Karpas-422 (cell line): ENCODE results near the gene ZMYM4. TPM values are rescaled to one million over a fixed set of nuclear protein-coding genes. Genes with fewer than 3 reads are reported as not detected.

Source experiments
- DNase-seq: peaks from one replicate; pipeline ENCODE4 v3.0.0-alpha.2; 2015
- H2AFZ ChIP-seq: fragments of 200-600 bp; sonication (generic); 2 replicates; pipeline ENCODE4 v1.6.1; 2014; ENCODE audit warnings: antibody characterized with exemption, low read length, mixed read lengths
- H3K27ac ChIP-seq: fragments of 200-600 bp; sonication (generic); 2 replicates; pipeline ENCODE4 v1.5.1; 2014; ENCODE audit warnings: mild to moderate bottlenecking, low read length, moderate library complexity
- H3K27me3 ChIP-seq: fragments of 200-600 bp; sonication (generic); 2 replicates; pipeline ENCODE4 v1.6.1; 2014; ENCODE audit warnings: low read length, mixed read lengths
- H3K36me3 ChIP-seq: fragments of 200-600 bp; sonication (generic); 2 replicates; pipeline ENCODE4 v1.6.1; 2014; ENCODE audit warnings: low read length, mixed read lengths; ENCODE audit not compliant: insufficient read depth
- H3K4me1 ChIP-seq: fragments of 200-600 bp; sonication (generic); 2 replicates; pipeline ENCODE4 v1.6.1; 2014; ENCODE audit warnings: mild to moderate bottlenecking, low read length, mixed read lengths
- H3K4me2 ChIP-seq: fragments of 200-600 bp; sonication (generic); 2 replicates; pipeline ENCODE4 v1.6.1; 2014; ENCODE audit warnings: low read length, low read depth, mild to moderate bottlenecking; ENCODE audit not compliant: poor library complexity, severe bottlenecking
- H3K4me3 ChIP-seq: fragments of 200-600 bp; sonication (generic); 2 replicates; pipeline ENCODE4 v1.5.1; 2014; ENCODE audit warnings: mild to moderate bottlenecking, antibody characterized with exemption, low read length, mixed read lengths
- H3K79me2 ChIP-seq: fragments of 200-600 bp; sonication (generic); 2 replicates; pipeline ENCODE4 v1.6.1; 2014; ENCODE audit warnings: mild to moderate bottlenecking, low read length, mixed read lengths
- H3K9ac ChIP-seq: fragments of 200-600 bp; sonication (generic); 2 replicates; pipeline ENCODE4 v1.6.0; 2014; ENCODE audit warnings: low read length
- H3K9me2 ChIP-seq: fragments of 200-600 bp; sonication (generic), shearing (Covaris generic); replicated peaks from 2 replicates; pipeline ENCODE4 v1.6.0; 2014; ENCODE audit warnings: mild to moderate bottlenecking, low read length, moderate library complexity; ENCODE audit not compliant: insufficient read depth
- H3K9me3 ChIP-seq: fragments of 300-700, 200-600 bp; sonication (generic); 2 replicates; pipeline ENCODE4 v1.6.1; 2014; ENCODE audit warnings: low read length, mixed read lengths
- H4K20me1 ChIP-seq: fragments of 200-600 bp; sonication (generic); 2 replicates; pipeline ENCODE4 v1.6.1; 2014; ENCODE audit warnings: mild to moderate bottlenecking, antibody characterized with exemption, low read length, low read depth; ENCODE audit not compliant: insufficient read depth
- total RNA-seq: library from RNA; depleted of rRNA; stranded (reverse); fragments of >200 nt; shearing (Covaris generic); gene quantifications from 2 replicates; pipeline ENCODE4 v1.2.3, GENCODE V29; 2014; ENCODE audit warnings: low replicate concordance

Gene ZMYM4
- total RNA-seq, 1 experiment from 2014 or later = 46.3 TPM

- H3K9ac ChIP-seq = no peak overlapping the region
- H3K27me3 ChIP-seq = no peaks in the 10 kb centered on the region
- H3K27ac ChIP-seq = no peak overlapping the region
- no peak overlapping the region for H3K4me3 ChIP-seq
- no peak for DNase-seq
- no peaks in the 10 kb centered on the region for H3K4me1 ChIP-seq
- H3K4me2 ChIP-seq = no peak overlapping the region
- H3K9me2 ChIP-seq = no peaks in the 10 kb centered on the region
- H3K79me2 ChIP-seq = no peaks in the 10 kb centered on the region
- H2AFZ ChIP-seq = no peak overlapping the region
- no peaks in the 10 kb centered on the region for H4K20me1 ChIP-seq
- peaks cover 9% of the 10 kb centered on the region for H3K36me3 ChIP-seq
- H3K9me3 ChIP-seq = no peaks in the 10 kb centered on the region
Observed at GRCh38 chr1:35432231-35432630, 163.7 kb downstream of the ZMYM4 start.

- no peaks in the 10 kb centered on the region for H3K9me3 ChIP-seq
- H2AFZ ChIP-seq = no peak overlapping the region
- H3K4me2 ChIP-seq = no peak overlapping the region
- no peaks in the 10 kb centered on the region for H4K20me1 ChIP-seq
- no peak for DNase-seq
- H3K27ac ChIP-seq = no peak overlapping the region
- H3K9ac ChIP-seq = no peak overlapping the region
- no peaks in the 10 kb centered on the region for H3K4me1 ChIP-seq
- H3K36me3 ChIP-seq = peaks cover 9% of the 10 kb centered on the region; the same call in 1 of the 2 replicates
- H3K27me3 ChIP-seq = no peaks in the 10 kb centered on the region
- H3K4me3 ChIP-seq = no peak overlapping the region
- H3K79me2 ChIP-seq = no peaks in the 10 kb centered on the region
- no peaks in the 10 kb centered on the region for H3K9me2 ChIP-seq
Observed at GRCh38 chr1:35433714-35434113, 165.2 kb downstream of the ZMYM4 start.

GRCh38 chr1:35434703-35435102 lies 166.2 kb downstream of the ZMYM4 start:
- H3K4me2 ChIP-seq = no peak overlapping the region
- H3K9ac ChIP-seq = no peak overlapping the region
- H3K9me2 ChIP-seq = no peaks in the 10 kb centered on the region
- no peaks in the 10 kb centered on the region for H3K79me2 ChIP-seq
- H4K20me1 ChIP-seq = no peaks in the 10 kb centered on the region
- peaks cover 9% of the 10 kb centered on the region; the same call in 1 of the 2 replicates for H3K36me3 ChIP-seq
- no peak overlapping the region for H3K4me3 ChIP-seq
- H3K9me3 ChIP-seq = no peaks in the 10 kb centered on the region
- no peak for DNase-seq
- no peak overlapping the region for H3K27ac ChIP-seq
- no peaks in the 10 kb centered on the region for H3K27me3 ChIP-seq
- no peak overlapping the region for H2AFZ ChIP-seq
- H3K4me1 ChIP-seq = no peaks in the 10 kb centered on the region

DNA sequence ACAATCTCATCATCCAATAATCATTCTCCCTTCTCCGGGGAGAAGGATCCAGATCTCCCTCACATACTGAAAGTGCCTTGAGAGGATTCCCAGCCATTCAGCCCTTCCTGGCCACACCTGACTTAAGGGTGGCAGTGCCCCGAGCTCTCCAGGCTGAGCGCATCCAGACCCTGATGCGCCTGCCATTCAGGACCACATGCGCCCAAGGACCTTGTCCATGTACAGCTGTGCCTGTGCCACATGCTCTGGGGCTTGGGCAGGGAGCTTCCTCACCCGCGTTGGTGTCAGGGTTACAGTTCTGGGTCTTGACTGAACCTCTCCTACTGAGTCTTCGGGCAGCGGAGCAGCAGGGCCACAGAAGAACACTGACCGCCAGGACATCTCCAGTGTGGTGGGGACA lies 167.6 kb downstream of the ZMYM4 start:
- Histone ChIP-seq H3K4me3 (no peak overlapping the region), H3K4me2 (no peak overlapping the region), H4K20me1 (no peaks in the 10 kb centered on the region), H3K79me2 (no peaks in the 10 kb centered on the region), H3K9me3 (no peaks in the 10 kb centered on the region), H2AFZ (no peak overlapping the region), H3K27me3 (no peaks in the 10 kb centered on the region), H3K9ac (no peak overlapping the region), H3K4me1 (no peaks in the 10 kb centered on the region), H3K27ac (no peak overlapping the region), H3K9me2 (no peaks in the 10 kb centered on the region), H3K36me3 (peaks cover 9% of the 10 kb centered on the region; the same call in 1 of the 2 replicates)
- no peak for DNase-seq

GRCh38 chr1:35437200-35437599 lies 168.7 kb downstream of the ZMYM4 start:
- H3K27me3 ChIP-seq = no peaks in the 10 kb centered on the region
- H3K4me3 ChIP-seq = no peak overlapping the region
- no peak overlapping the region for H2AFZ ChIP-seq
- no peaks in the 10 kb centered on the region for H3K4me1 ChIP-seq
- no peaks in the 10 kb centered on the region for H3K9me3 ChIP-seq
- H3K9me2 ChIP-seq = no peaks in the 10 kb centered on the region
- no peak for DNase-seq
- no peaks in the 10 kb centered on the region for H3K79me2 ChIP-seq
- H3K9ac ChIP-seq = no peak overlapping the region
- H4K20me1 ChIP-seq = no peaks in the 10 kb centered on the region
- no peak overlapping the region for H3K4me2 ChIP-seq
- no peak overlapping the region for H3K27ac ChIP-seq
- peaks cover 4% of the 10 kb centered on the region; the same call in 1 of the 2 replicates for H3K36me3 ChIP-seq

DNA sequence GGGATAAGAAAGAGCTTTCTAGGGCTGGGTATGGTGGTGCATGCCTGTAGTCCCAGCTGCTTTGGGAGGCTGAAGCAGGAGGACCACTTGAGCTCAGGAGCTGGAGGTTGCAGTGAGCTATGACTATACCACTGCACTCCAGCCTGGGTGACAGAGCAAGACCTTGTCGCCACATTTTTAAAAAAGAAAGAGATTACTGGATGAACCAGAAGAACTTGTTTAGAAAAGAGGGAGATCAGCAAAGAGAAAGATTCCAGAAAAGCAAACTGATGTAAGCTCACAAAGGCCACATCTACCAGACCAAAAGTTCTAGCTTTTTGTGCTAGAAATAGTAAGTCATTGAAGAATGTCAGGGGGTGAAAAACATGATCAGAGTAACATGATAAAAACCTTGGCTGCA lies 171.1 kb downstream of the ZMYM4 start:
- H3K27ac ChIP-seq = no peak overlapping the region
- H4K20me1 ChIP-seq = no peaks in the 10 kb centered on the region
- H3K9me3 ChIP-seq = no peaks in the 10 kb centered on the region
- H3K4me3 ChIP-seq = no peak overlapping the region
- H3K9me2 ChIP-seq = no peaks in the 10 kb centered on the region
- no peak overlapping the region for H3K9ac ChIP-seq
- no peaks in the 10 kb centered on the region for H3K79me2 ChIP-seq
- H3K36me3 ChIP-seq = no peaks in the 10 kb centered on the region
- H3K4me2 ChIP-seq = no peak overlapping the region
- H3K27me3 ChIP-seq = no peaks in the 10 kb centered on the region
- DNase-seq = no peak
- H2AFZ ChIP-seq = no peak overlapping the region
- no peaks in the 10 kb centered on the region for H3K4me1 ChIP-seq

GRCh38 chr1:35441926-35442579 lies 173.5 kb downstream of the ZMYM4 start:
- Histone ChIP-seq H3K27ac (no peak overlapping the region), H3K9ac (no peak overlapping the region), H3K79me2 (no peaks in the 10 kb centered on the region), H3K9me2 (no peaks in the 10 kb centered on the region), H4K20me1 (no peaks in the 10 kb centered on the region), H2AFZ (no peak overlapping the region), H3K4me3 (no peak overlapping the region), H3K9me3 (no peaks in the 10 kb centered on the region), H3K27me3 (no peaks in the 10 kb centered on the region), H3K36me3 (no peaks in the 10 kb centered on the region), H3K4me1 (no peaks in the 10 kb centered on the region), H3K4me2 (no peak overlapping the region)
- DNase-seq = no peak

DNA sequence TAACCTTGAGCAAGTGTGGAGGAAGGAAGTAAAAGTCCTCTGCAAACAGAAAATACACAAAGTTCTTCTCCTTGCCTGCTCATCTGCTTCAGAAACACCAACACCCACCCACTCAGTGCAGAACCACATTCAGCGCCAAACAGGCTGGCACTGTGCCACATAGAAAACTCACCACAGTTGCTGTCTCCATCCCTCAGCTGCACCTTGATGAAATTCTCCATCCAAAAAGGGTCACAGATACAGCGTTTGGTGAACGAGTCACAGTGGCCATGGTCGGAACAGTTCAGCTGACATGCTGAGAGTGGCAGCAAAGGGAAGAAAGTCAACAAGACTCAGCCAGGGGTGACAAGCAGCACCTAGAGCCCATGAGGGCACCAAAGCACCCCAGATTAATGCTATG lies 174.2 kb downstream of the ZMYM4 start:
- Histone ChIP-seq H3K4me2 (no peak overlapping the region), H3K9ac (no peak overlapping the region), H3K27me3 (no peaks in the 10 kb centered on the region), H3K9me3 (no peaks in the 10 kb centered on the region), H3K4me1 (no peaks in the 10 kb centered on the region), H3K9me2 (no peaks in the 10 kb centered on the region), H4K20me1 (no peaks in the 10 kb centered on the region), H3K4me3 (no peak overlapping the region), H3K27ac (no peak overlapping the region), H2AFZ (no peak overlapping the region), H3K79me2 (no peaks in the 10 kb centered on the region), H3K36me3 (no peaks in the 10 kb centered on the region; the same call in 1 of the 2 replicates)
- no peak for DNase-seq
